ENCODE results near the gene IGSF8.
A peak's percentile ranks its signal among the peaks of the same experiment; 100 is the strongest.

- peak; percentile 33 for TF ChIP-seq EZH2 (IDR thresholded peaks at IDR 0.05; ENCODE audit: low read length, missing control alignments)
- no peak for TF ChIP-seq CTCF (conservative IDR thresholded peaks at IDR 0.05 in 1 of 2, IDR thresholded peaks at IDR 0.05 in 1 of 2; ENCODE audit: low read depth in 1 of 2, low read length in 2 of 2)
These were observed 51.1 kb downstream of the IGSF8 start for GRCh38 chr1:160047111-160047991.

Measured in fibroblast of lung (primary cell).